Measurements from ENCODE around the gene CELF6. TPM values are rescaled to one million over a fixed set of nuclear protein-coding genes. Genes with fewer than 3 reads are reported as not detected.

The CELF6 gene
- total RNA-seq, 4 donors from 2014 or later: 0.42 to 5.4 (median 2.9) TPM

DNA sequence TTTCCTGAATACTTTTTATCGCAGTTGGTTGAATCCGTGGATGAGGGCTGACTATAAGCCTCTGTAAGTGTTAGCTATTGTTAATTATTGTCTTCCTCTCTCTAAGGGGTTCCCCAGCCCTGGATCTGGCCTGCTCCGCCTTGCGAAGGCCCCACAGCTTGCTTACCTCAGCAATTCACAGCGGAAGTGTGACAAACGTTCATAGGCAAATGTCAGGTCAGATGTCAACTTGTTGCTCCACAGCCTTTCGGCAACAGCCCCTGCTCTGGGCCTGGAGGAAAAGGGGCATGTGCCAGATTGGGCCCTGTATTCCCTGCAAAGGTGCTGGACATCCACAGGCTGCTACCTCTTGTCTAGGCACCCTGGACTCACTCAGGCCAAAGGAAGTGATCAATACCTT, 25.3 kb upstream of the CELF6 start:
- H3K27ac ChIP-seq: no peak overlapping the region
- no peaks in the 10 kb centered on the region for H3K27me3 ChIP-seq
- H3K36me3 ChIP-seq: peaks cover 0 to 94% of the 10 kb centered on the region in 2 donors
- no peaks in the 10 kb centered on the region for H3K9me3 ChIP-seq
- no peak for ATAC-seq
- 63 to 83% methylated on average over 3 to 7 of the region's 7 CpGs for WGBS, 2 donors (ENCODE audit: low coverage in 1 of 2)
- no peak overlapping the region for H3K4me3 ChIP-seq
- H3K4me1 ChIP-seq: peaks cover 0 to 1% (median 0%) of the 10 kb centered on the region in 3 donors
- TF ChIP-seq, protein P1, sequence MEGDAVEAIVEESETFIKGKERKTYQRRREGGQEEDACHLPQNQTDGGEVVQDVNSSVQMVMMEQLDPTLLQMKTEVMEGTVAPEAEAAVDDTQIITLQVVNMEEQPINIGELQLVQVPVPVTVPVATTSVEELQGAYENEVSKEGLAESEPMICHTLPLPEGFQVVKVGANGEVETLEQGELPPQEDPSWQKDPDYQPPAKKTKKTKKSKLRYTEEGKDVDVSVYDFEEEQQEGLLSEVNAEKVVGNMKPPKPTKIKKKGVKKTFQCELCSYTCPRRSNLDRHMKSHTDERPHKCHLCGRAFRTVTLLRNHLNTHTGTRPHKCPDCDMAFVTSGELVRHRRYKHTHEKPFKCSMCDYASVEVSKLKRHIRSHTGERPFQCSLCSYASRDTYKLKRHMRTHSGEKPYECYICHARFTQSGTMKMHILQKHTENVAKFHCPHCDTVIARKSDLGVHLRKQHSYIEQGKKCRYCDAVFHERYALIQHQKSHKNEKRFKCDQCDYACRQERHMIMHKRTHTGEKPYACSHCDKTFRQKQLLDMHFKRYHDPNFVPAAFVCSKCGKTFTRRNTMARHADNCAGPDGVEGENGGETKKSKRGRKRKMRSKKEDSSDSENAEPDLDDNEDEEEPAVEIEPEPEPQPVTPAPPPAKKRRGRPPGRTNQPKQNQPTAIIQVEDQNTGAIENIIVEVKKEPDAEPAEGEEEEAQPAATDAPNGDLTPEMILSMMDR (IDR thresholded peaks at IDR 0.05): no peak
- TF ChIP-seq EP300 (IDR thresholded peaks at IDR 0.05) (no peak), POLR2A (IDR thresholded peaks at IDR 0.05) (no peak), POLR2AphosphoS5 (IDR thresholded peaks at IDR 0.05) (no peak)

DNA sequence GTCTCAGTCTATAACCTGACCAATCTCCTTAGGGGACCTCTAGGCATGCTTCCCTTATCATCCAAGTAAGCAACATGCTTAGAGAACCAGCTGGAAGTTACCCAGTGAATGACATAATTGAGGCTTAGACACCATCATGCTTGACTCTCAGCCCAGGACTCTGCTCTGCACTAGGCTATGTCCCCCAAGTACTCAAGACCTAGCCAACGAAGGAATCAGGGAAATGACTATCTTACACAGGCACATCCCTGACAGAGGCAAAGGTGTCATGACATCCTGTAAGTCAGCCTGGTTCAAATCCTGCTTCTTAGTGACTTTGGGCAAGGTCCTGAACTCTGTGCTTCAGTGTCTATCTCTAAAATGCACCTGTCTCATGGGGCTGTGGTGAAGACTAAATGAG, 24.6 kb upstream of the CELF6 start:
- Histone ChIP-seq H3K36me3 (peaks cover 0 to 87% of the 10 kb centered on the region in 2 donors), H3K4me1 (peaks cover 0 to 8% (median under 1%) of the 10 kb centered on the region in 3 donors), H3K4me3 (no peak overlapping the region), H3K27ac (no peak overlapping the region), H3K9me3 (no peaks in the 10 kb centered on the region), H3K27me3 (no peaks in the 10 kb centered on the region)
- no CpG with 5 or more reads among the region's 1 CpG for WGBS, 2 donors (ENCODE audit: low coverage in 1 of 2)
- no peak for ATAC-seq
- TF ChIP-seq EP300 (IDR thresholded peaks at IDR 0.05) (no peak), POLR2A (IDR thresholded peaks at IDR 0.05) (no peak), POLR2AphosphoS5 (IDR thresholded peaks at IDR 0.05) (no peak)
- TF ChIP-seq, protein P1 (IDR thresholded peaks at IDR 0.05): no peak

DNA sequence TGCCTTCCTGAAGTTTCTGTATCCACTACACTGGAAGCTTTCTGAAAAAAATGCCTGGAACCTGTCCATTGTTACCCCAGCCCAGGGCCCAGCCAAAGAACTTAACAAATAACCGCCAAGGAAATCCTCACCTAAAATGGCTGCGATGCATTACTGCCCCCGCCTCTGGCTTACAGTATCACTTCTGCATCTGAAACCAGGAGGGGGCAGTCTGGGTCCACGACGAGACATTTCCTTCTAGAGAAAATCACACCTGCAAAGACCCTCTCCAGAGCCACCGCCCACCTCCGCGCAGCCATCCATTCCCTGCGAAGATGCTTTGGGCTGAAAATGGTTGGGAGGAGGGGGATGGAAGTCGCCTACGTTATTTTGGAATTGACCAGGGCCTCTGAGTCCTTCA, 22.4 kb upstream of the CELF6 start:
- no peak for ATAC-seq
- WGBS, 2 donors (ENCODE audit: low coverage in 1 of 2): 46 to 70% methylated on average over 4 to 6 of the region's 11 CpGs
- Histone ChIP-seq H3K27me3 (no peaks in the 10 kb centered on the region), H3K27ac (no peak overlapping the region), H3K4me3 (no peak overlapping the region), H3K9me3 (no peaks in the 10 kb centered on the region), H3K4me1 (peaks cover 0 to 22% (median 13%) of the 10 kb centered on the region in 3 donors), H3K36me3 (peaks cover 0 to 65% of the 10 kb centered on the region in 2 donors)
- TF ChIP-seq POLR2AphosphoS5 (IDR thresholded peaks at IDR 0.05): no peak
- TF ChIP-seq, protein P1 (IDR thresholded peaks at IDR 0.05): peak in 2 of 4 experiments; percentile 25 to 38

GRCh38 chr15:72341361-72341760, 21.4 kb upstream of the CELF6 start:
- H3K27me3 ChIP-seq: no peaks in the 10 kb centered on the region
- 85 to 90% methylated on average over 3 of the region's 6 CpGs for WGBS, 2 donors (ENCODE audit: low coverage in 1 of 2)
- peaks cover 0 to 22% (median 13%) of the 10 kb centered on the region in 3 donors for H3K4me1 ChIP-seq
- TF ChIP-seq POLR2A (IDR thresholded peaks at IDR 0.05): no peak
- TF ChIP-seq POLR2AphosphoS5 (IDR thresholded peaks at IDR 0.05): no peak
- H3K4me3 ChIP-seq: no peak overlapping the region
- H3K36me3 ChIP-seq: peaks cover 0 to 62% of the 10 kb centered on the region in 2 donors
- ATAC-seq: no peak
- no peak overlapping the region for H3K27ac ChIP-seq
- no peaks in the 10 kb centered on the region for H3K9me3 ChIP-seq

DNA sequence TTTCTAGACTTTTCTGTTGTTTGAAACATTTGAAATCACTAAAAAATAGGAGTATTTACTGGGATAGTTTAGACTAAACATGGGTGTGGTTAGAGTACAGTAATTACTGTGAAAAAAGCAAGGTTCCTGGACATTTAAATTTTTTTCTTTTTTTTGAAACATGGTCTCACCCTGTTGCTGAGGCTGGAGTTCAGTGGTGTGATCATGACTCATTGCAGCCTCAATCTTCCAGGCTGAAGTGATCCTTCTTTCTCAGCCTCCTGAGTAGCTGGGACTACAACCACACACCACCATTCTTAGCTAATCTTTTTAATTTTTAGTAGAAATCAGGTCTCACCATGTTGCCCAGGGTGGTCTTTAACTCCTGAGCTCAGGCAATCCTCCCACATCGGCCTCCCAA, 20.4 kb upstream of the CELF6 start:
- peak overlapping the region; percentile 7 to 80 (median 42) for H3K27ac ChIP-seq
- no peaks in the 10 kb centered on the region for H3K9me3 ChIP-seq
- peaks cover 0 to 52% of the 10 kb centered on the region in 2 donors for H3K36me3 ChIP-seq
- 86 to 100% methylated on average over 1 of the region's 1 CpG for WGBS, 2 donors (ENCODE audit: low coverage in 1 of 2)
- peaks cover 0 to 22% (median 13%) of the 10 kb centered on the region in 3 donors for H3K4me1 ChIP-seq
- no peaks in the 10 kb centered on the region for H3K27me3 ChIP-seq
- no peak overlapping the region for H3K4me3 ChIP-seq
- ATAC-seq: no peak
- TF ChIP-seq POLR2A (IDR thresholded peaks at IDR 0.05) (no peak), EP300 (IDR thresholded peaks at IDR 0.05) (no peak), POLR2AphosphoS5 (IDR thresholded peaks at IDR 0.05) (no peak)
- TF ChIP-seq, protein P1 (IDR thresholded peaks at IDR 0.05): no peak

All from gastroesophageal sphincter (tissue), 4 donors.